GM12892 (cell line): ENCODE data around the gene RTEL1.
A peak's percentile ranks its signal among the peaks of the same experiment; 100 is the strongest.

Source experiments
- DNase-seq: peaks from one replicate; pipeline ENCODE4 v3.0.0; 2011; ENCODE audit not compliant: insufficient read length
- FAIRE-seq: peaks from 2 replicates; lab custom pipeline; 2011; peaks lifted over from hg19 to GRCh38; lab: Jason Lieb, UNC
- POLR2A ChIP-seq: IDR thresholded peaks from 2 replicates; pipeline ENCODE4 v1.6.1; 2011; ENCODE audit warnings: low read depth, low read length, control low read depth
- POLR2AphosphoS5 ChIP-seq: IDR thresholded peaks from 2 replicates; pipeline ENCODE4 v1.6.1; 2011; ENCODE audit warnings: low read depth, low read length, control low read depth
- TAF1 ChIP-seq: IDR thresholded peaks from 2 replicates; pipeline ENCODE4 v1.6.1; 2011; ENCODE audit warnings: low read depth, mild to moderate bottlenecking, control low read depth, low read length, borderline replicate concordance

The RTEL1 gene

DNA sequence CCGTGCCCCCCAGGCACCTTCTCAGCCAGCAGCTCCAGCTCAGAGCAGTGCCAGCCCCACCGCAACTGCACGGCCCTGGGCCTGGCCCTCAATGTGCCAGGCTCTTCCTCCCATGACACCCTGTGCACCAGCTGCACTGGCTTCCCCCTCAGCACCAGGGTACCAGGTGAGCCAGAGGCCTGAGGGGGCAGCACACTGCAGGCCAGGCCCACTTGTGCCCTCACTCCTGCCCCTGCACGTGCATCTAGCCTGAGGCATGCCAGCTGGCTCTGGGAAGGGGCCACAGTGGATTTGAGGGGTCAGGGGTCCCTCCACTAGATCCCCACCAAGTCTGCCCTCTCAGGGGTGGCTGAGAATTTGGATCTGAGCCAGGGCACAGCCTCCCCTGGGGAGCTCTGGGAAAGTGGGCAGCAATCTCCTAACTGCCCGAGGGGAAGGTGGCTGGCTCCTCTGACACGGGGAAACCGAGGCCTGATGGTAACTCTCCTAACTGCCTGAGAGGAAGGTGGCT is 39.3 kb downstream of the RTEL1 start:
- no peak for TF ChIP-seq POLR2AphosphoS5
- no peak for TF ChIP-seq TAF1
- FAIRE-seq (no peak), DNase-seq (peak; percentile 26)

DNA sequence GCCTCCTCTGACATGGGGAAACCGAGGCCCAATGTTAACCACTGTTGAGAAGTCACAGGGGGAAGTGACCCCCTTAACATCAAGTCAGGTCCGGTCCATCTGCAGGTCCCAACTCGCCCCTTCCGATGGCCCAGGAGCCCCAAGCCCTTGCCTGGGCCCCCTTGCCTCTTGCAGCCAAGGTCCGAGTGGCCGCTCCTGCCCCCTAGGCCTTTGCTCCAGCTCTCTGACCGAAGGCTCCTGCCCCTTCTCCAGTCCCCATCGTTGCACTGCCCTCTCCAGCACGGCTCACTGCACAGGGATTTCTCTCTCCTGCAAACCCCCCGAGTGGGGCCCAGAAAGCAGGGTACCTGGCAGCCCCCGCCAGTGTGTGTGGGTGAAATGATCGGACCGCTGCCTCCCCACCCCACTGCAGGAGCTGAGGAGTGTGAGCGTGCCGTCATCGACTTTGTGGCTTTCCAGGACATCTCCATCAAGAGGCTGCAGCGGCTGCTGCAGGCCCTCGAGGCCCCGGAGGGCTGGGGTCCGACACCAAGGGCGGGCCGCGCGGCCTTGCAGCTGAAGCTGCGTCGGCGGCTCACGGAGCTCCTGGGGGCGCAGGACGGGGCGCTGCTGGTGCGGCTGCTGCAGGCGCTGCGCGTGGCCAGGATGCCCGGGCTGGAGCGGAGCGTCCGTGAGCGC is 39.9 kb downstream of the RTEL1 start:
- FAIRE-seq (no peak), DNase-seq (peak; percentile 18)
- TF ChIP-seq POLR2AphosphoS5: no peak
- 0 out of 2 replicates have a peak, but pooled peaks have one; percentile 32 for TF ChIP-seq POLR2A

DNA sequence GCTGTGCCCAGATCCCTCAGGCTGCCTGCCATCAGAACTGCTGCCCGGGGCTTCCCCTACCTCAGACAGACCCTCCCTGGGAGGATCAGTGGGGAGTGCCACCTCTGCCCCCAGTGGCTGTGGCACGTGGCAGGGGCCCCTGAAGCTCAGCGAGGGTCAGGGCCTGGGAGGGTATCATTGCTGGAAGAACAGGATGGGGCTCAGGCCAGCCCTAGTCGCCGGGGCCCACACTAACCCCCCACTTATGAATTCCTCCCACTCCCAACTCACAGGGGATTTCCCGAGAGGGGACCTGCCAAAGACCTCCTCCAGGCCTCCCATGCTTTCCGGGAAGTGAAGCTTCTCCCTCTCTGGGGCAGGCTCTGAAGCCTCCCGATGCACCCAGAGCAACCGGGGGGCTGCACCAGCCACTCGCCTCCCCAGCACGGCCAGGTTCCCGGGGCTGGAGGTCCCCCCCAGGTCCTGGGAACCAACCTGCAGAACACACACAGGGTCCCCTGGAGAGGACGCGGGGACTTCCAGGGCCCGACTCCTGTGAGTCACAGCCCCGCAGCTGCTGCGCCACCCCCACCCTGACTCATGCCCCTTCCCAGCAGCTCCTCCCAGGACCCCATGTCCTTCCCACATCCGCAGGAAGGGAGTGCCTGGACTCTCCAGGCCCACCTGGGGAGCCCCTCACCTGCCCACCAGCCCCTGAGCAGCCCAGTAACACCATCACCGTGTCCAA is 40.8 kb downstream of the RTEL1 start:
- FAIRE-seq (peak; percentile 81), DNase-seq (peak; percentile 68)
- TF ChIP-seq POLR2A (peak; percentile 43), TAF1 (no peak), POLR2AphosphoS5 (no peak)

DNA sequence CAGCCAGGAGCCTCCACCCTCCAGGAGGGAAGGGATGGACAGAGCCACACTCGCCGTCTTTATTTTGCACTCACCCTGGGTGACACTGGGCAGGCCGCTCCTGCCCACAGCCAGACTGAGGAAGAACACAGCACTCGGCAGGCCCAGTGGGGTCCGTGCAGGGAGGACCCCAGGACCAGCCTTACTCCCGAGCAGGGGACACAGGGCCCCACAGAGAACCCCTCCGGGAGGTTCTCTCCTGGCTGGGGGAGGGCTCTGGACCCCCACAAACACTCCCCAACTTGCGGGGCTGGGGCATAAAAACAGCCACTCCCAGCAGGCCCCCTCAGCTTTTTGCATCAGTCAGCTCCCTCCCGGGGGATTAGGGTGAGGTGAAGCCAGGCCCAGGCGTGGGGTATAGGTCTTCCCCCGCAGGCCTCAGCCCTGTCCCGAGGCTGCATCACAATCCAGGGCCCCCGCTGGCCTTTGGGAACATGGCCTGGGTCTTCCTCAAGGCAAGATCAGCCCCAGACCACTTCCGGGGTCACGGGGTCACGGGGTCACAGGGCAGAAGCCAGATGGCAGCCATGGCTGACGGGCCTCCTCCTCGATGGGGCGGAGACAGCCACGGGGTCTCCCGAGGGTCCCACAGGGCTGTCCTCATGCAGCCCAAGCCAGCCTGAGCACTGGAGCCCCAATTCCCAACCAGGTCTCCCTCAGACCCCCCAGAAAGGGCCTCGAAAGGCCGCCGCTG is 41.5 kb downstream of the RTEL1 start:
- 0 out of 2 replicates have a peak, but pooled peaks have one; percentile 12 for TF ChIP-seq POLR2AphosphoS5
- no peak for TF ChIP-seq POLR2A
- TF ChIP-seq TAF1: no peak
- FAIRE-seq (no peak), DNase-seq (no peak)

DNA sequence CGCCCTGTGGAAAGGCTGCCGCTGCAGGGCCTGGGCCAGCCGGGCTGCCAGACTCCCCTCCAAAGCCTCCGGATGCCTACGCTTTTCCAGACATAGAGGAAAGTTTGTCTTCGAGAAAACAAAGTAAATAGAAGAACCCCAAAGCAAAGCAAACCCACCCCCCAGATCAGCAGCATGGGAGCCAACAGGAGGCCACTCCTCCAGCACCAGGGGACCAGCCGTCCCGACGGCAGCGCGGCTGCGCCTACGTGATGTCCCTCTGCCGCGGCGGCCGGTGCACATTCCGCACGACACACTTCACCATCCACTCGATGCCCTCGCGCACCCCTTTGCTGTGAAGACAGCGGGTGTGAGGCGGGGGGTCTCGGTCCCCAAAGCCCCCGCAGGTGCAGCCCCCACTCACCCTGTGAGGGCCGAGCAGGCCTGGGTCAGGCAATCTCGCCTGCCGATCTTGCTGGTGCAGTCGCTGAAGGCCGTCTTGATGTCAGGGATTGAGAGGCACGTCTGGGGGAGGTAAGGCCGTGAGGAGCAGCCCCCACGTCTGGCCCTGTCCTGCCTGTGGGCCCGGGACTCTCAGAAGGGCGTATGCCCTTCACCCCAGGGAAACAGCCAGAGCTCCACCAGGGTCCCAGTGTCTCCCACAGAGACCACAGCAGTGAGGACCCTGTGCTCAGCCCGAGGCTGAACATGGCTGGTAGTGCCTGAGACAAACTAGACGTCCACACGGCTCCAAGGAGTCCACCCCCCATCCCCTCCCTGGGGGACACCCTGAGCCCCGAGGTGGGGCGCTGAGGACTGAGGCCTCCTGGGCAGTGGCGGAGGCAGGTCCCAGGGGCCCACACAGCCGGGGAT is 42.3 kb downstream of the RTEL1 start:
- TF ChIP-seq POLR2AphosphoS5 (0 out of 2 replicates have a peak, but pooled peaks have one; percentile 8), TAF1 (no peak)
- peak; percentile 18 for DNase-seq
- FAIRE-seq: no peak

DNA sequence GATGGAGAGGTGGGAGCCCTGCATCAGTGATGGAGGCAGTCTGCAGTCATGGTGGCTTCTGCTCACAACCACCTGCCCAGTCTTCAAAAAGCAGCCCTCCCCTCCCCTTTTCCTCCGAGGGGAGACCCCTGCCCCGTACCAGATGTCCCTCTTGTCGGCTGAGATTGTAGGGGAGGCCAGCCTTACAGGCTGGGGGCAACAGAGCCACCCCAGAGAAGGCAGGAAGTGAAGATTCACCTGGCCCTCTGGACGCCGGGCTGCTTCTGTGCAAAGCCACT is 42.9 kb downstream of the RTEL1 start:
- peak; percentile 8 for DNase-seq
- TF ChIP-seq POLR2AphosphoS5 (no peak), TAF1 (no peak), POLR2A (no peak)
- FAIRE-seq: no peak

DNA sequence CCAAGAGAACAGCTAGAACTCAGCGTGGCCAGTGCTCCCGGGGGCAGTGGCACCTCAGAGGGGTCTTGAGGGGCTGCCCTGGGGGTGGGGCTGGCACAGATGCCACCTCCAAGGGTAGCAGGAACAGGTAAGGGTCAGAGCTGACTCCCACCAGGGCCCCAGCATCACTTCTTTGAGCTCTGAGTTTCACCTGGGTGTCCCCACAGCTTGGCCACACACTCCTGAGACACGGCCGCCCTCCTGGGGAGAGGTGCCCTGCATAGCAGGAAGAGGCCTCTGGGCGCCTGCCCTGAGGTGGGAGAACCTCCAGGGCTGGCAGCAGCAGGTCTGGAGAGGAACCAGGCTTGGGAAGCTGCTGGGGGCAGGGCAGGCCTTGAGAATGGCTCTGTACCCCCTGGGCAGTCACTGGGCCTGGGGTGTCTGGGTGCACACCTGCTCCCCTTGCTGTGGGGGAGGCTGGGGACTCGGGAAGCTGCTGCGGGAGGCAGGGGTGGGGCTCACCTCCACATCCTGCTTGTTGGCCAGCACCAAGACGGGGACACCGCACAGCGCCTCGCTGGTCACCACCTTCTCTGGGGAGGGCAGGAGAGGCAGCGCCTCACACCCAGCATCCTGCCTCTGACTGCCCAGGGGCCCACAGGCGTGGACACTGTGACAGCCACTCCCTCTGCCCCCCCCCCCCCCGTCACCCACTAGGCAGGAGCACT is 43.4 kb downstream of the RTEL1 start:
- DNase-seq (peak; percentile 17), FAIRE-seq (no peak)
- TF ChIP-seq TAF1 (no peak), POLR2AphosphoS5 (no peak), POLR2A (0 out of 2 replicates have a peak, but pooled peaks have one; percentile 10)

DNA sequence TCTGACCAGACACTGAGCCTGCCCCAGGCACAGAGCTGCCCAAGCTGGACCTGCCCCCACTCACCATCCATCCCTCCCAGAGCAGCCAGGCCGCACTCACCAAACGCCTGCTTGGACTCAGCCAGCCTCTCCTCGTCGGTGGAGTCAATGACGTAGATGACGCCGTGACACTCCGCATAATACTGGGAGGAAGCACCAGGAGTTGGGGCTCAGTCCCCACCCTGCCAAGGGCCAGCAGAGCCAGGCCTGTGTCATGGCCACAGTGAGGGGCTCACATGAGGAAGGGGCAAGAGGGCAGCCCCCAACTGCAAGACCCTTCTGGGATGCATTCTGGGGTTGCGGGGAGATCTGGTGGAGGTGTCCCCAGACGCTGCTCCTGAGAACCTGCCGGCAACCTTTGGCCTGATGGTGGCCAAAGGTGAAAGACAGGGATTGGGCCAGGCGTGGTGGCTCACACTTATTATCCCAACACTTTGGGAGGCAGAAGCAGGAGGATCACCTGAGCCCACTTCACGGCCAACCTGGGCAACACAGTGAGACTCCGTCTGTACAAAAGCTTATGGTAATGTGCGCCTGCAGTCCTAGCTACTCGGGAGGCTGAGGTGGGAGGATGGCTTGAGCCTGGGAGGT is 44.0 kb downstream of the RTEL1 start:
- TF ChIP-seq POLR2A (no peak), POLR2AphosphoS5 (no peak), TAF1 (no peak)
- no peak for FAIRE-seq
- DNase-seq: no peak

DNA sequence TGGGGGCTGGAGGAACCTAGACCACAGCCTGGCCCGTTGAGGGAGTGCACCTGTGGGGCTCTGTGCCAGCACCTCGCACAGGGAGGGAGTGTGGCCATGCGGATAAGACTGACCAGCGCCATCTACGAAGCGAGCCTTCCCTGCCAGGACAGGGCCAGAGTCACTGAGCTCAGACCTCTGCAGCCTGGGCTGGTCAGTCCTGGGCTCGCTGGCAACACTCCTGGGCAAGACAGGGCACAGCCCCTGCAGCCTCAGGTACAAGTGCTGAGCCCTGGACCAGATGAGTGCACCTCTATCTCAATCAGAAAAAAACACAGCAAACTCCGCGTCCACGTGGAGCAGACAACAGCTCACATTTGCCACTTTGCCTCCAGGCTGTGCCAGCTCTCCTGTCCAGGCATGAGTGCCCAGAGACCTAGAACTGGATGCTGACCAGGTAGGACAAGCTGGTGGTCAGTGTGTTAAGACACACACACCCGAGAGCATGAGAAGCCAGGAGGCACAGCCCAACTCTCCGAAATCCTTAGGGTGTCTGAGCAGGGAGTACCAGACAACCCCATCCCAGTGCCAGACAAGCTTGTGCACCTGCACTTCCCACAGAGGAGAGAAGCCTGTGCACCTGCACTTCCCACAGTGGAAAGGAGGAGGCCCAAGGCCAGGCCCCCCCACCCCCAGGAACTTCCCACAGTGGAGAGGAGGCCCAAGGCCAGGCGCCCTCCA is 44.8 kb downstream of the RTEL1 start:
- TF ChIP-seq TAF1 (no peak), POLR2AphosphoS5 (no peak; the same call in 1 of the 2 replicates)
- no peak for DNase-seq
- FAIRE-seq: no peak

DNA sequence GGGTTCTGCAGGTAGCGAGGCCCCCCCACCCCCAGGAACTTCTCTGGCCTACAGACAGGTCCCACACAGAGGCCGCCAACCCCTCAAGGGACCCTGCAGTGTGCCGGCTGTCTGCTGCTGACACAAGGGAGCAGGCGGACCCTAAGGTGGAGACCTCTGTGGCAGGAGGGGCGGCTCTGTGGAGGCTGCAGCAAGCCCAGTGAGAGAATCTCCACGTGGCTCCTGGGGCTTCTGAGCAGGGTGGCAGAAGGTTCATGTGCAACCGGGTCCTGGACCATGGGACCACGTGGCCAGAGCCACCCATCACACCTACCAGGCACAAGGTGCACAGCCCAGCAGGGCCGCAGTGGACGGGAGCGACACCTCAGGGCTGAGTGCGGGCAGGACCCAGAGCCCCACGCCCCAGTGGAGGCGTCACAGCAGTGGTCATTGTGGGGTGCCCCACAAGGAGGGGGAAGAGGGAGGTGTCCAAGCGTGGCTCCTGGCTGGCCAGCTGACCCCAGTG is 45.4 kb downstream of the RTEL1 start:
- FAIRE-seq (no peak), DNase-seq (no peak)
- TF ChIP-seq TAF1: no peak
- no peak; the same call in 1 of the 2 replicates for TF ChIP-seq POLR2A
- TF ChIP-seq POLR2AphosphoS5: no peak
